ENCODE results near the gene DEF6.

DEF6 gene

GRCh38 chr6:35343835-35344550 lies 46.4 kb downstream of the DEF6 start:
- DNase-seq (ENCODE audit: low spot score), result no peak

- DNase-seq (ENCODE audit: low spot score), result no peak
Measured at GRCh38 chr6:35351422-35351821, 53.8 kb downstream of the DEF6 start.

GRCh38 chr6:35352735-35353134 lies 55.1 kb downstream of the DEF6 start:
- DNase-seq (ENCODE audit: low spot score), result no peak

GRCh38 chr6:35354361-35355135 lies 56.9 kb downstream of the DEF6 start:
- DNase-seq (ENCODE audit: low spot score), result no peak

GRCh38 chr6:35356391-35356790 lies 58.8 kb downstream of the DEF6 start:
- DNase-seq (ENCODE audit: low spot score), result peak; percentile 74

GRCh38 chr6:35357677-35358076 lies 60.1 kb downstream of the DEF6 start:
- DNase-seq (ENCODE audit: low spot score), result no peak

GRCh38 chr6:35358086-35358485 lies 60.5 kb downstream of the DEF6 start:
- no peak for DNase-seq (ENCODE audit: low spot score)

GRCh38 chr6:35359346-35359743 lies 61.7 kb downstream of the DEF6 start:
- DNase-seq (ENCODE audit: low spot score), result no peak

GRCh38 chr6:35359744-35360348 lies 62.2 kb downstream of the DEF6 start:
- peak; percentile 73 for DNase-seq (ENCODE audit: low spot score)

GRCh38 chr6:35360349-35361138 lies 62.9 kb downstream of the DEF6 start:
- peak; percentile 91 for DNase-seq (ENCODE audit: low spot score)

- no peak for DNase-seq (ENCODE audit: low spot score)
Measured at GRCh38 chr6:35362200-35362599, 64.6 kb downstream of the DEF6 start.

- peak; percentile 51 for DNase-seq (ENCODE audit: low spot score)
Measured at GRCh38 chr6:35363293-35363750, 65.7 kb downstream of the DEF6 start.

- DNase-seq (ENCODE audit: low spot score), result no peak
Measured at GRCh38 chr6:35365594-35366203, 68.1 kb downstream of the DEF6 start.

- DNase-seq (ENCODE audit: low spot score), result no peak
Measured at GRCh38 chr6:35366204-35366596, 68.6 kb downstream of the DEF6 start.

GRCh38 chr6:35367646-35368037 lies 70.0 kb downstream of the DEF6 start:
- DNase-seq (ENCODE audit: low spot score), result no peak

- DNase-seq (ENCODE audit: low spot score), result no peak
Measured at GRCh38 chr6:35368038-35368887, 70.6 kb downstream of the DEF6 start.

GRCh38 chr6:35370124-35370741 lies 72.6 kb downstream of the DEF6 start:
- DNase-seq (ENCODE audit: low spot score), result peak; percentile 91

GRCh38 chr6:35370785-35371493 lies 73.3 kb downstream of the DEF6 start:
- DNase-seq (ENCODE audit: low spot score), result peak; percentile 79

Data from pons (tissue), 1 donor.